Measurements from ENCODE around the gene GIN1. TPM values are rescaled to one million over a fixed set of nuclear protein-coding genes. Genes with fewer than 3 reads are reported as not detected.

GIN1 gene
- total RNA-seq, 2 donors from 2014 or later: 5.6 to 8.0 TPM

DNA sequence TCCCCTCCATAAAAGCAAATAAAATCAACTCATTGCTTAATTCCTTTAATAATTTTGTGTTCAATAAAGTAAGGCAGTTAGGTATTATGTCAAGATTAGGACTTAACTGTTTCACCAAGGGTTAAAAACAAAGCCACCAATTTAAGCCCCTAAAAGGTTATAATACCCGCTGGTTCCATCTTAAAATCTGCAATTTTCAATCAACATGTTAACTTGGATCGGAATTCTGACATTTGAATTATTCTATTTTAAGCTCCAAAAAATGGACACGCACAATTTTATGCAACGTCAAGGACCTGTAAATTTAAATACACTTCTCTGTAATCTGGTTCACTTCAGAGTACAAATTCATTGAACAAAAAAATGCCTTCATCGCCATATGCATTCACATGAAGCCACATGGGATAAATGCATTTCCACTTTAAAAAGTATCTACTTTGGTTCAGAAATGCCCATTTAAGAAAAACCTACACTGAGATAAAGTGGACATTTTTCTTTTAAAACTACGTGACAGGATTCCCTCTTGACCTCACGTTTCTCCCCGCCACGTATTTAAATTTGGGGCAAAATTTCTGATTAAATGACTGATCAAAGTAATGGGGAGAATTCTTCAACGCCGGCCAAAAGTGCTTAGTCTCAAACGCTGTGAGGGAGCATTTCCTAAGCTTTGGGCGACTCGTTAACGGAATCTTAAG is 721 bp downstream of the GIN1 start:
- H3K9me3 ChIP-seq: no peaks in the 10 kb centered on the region
- no peak for ATAC-seq (ENCODE audit: insufficient number of reproducible peaks, low FRiP score, low read depth)
- no peaks in the 10 kb centered on the region for H3K36me3 ChIP-seq
- no peak for DNase-seq (ENCODE audit: low spot score)
- TF ChIP-seq, protein P1, sequence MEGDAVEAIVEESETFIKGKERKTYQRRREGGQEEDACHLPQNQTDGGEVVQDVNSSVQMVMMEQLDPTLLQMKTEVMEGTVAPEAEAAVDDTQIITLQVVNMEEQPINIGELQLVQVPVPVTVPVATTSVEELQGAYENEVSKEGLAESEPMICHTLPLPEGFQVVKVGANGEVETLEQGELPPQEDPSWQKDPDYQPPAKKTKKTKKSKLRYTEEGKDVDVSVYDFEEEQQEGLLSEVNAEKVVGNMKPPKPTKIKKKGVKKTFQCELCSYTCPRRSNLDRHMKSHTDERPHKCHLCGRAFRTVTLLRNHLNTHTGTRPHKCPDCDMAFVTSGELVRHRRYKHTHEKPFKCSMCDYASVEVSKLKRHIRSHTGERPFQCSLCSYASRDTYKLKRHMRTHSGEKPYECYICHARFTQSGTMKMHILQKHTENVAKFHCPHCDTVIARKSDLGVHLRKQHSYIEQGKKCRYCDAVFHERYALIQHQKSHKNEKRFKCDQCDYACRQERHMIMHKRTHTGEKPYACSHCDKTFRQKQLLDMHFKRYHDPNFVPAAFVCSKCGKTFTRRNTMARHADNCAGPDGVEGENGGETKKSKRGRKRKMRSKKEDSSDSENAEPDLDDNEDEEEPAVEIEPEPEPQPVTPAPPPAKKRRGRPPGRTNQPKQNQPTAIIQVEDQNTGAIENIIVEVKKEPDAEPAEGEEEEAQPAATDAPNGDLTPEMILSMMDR (IDR thresholded peaks at IDR 0.05): no peak
- peak overlapping the region; percentile 89 to 96 for H3K27ac ChIP-seq
- peaks cover 18 to 30% of the 10 kb centered on the region in 2 donors for H3K4me1 ChIP-seq (ENCODE audit: control insufficient read depth in 1 of 2, low read depth in 2 of 2)
- H3K27me3 ChIP-seq (replicated peaks; ENCODE audit: insufficient read depth): no peaks in the 10 kb centered on the region
- peak overlapping the region; percentile 87 for H3K4me3 ChIP-seq

DNA sequence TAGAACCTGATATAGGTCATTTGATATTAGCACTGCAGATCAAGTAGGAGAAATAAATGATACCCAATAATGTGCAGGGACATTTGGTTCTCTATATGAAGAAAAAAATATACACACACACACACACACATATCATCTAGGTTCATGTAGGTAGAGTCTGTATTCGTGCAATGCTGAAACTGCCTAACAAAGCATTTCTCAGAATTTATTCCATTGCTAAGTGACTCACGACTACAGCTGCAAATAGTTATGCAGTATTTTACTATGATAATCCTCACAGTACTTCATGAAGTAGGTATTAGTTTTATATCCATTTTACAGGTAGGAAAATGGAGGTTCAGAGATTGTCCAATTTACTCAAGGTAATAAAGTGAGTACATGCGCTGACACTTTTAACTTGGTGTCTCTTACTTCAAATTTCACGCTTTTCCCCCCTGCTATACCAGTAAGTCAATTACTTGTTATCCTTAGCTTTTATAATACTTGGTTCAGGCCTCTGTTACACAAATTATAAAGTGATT is 2.4 kb downstream of the GIN1 start:
- ATAC-seq (ENCODE audit: insufficient number of reproducible peaks, low FRiP score, low read depth) (no peak), DNase-seq (ENCODE audit: low spot score) (no peak)
- H3K27me3 ChIP-seq (replicated peaks; ENCODE audit: insufficient read depth): no peaks in the 10 kb centered on the region
- H3K27ac ChIP-seq: no peak overlapping the region
- no peaks in the 10 kb centered on the region for H3K9me3 ChIP-seq
- H3K4me3 ChIP-seq: no peak overlapping the region
- H3K36me3 ChIP-seq: no peaks in the 10 kb centered on the region
- H3K4me1 ChIP-seq (ENCODE audit: control insufficient read depth in 1 of 2, low read depth in 2 of 2): peaks cover 16 to 28% of the 10 kb centered on the region in 2 donors
- TF ChIP-seq, protein P1 (IDR thresholded peaks at IDR 0.05): no peak

DNA sequence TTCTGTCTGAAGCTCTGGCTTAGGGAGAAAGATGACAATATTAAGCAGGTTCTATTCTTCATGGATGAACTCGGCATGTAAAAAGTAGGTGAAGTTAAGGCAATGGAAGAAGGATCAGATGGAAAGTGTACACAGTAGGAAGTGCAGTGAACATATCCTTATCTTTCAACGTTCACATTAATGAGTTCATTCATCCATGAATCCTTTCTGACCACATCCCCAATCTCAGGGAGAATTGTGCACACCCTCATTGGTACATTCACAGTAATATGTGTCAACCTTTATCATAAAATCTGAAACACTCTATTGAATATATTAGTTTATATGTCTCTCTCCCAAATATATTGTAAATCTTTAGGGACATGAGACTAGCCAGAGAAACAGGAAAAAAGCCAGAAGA is 5.5 kb downstream of the GIN1 start:
- TF ChIP-seq, protein P1 (IDR thresholded peaks at IDR 0.05): no peak
- Histone ChIP-seq H3K9me3 (no peaks in the 10 kb centered on the region), H3K4me1 (ENCODE audit: control insufficient read depth in 1 of 2, low read depth in 2 of 2) (peaks cover 8 to 17% of the 10 kb centered on the region in 2 donors), H3K4me3 (no peak overlapping the region), H3K27ac (no peak overlapping the region), H3K36me3 (no peaks in the 10 kb centered on the region), H3K27me3 (replicated peaks; ENCODE audit: insufficient read depth) (no peaks in the 10 kb centered on the region)
- DNase-seq (ENCODE audit: low spot score) (no peak), ATAC-seq (ENCODE audit: insufficient number of reproducible peaks, low FRiP score, low read depth) (no peak)

DNA sequence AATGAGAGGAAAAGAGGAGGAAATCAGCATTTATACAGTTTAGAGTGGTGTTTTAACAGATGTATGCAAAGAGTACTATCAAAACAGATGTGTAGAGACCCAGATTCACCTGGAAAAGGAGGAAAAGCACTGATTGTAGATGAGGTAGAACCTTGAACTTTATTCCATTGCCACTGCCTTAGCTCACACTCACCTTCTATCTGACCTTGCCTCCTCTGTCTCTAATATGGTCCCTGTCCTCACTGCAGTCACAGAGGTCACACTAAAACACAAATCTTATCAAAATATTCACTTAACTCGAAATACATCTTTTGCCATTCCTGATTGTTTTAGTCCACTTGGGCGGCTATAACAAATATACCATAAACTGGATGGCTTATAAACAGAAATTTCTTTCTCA is 7.0 kb downstream of the GIN1 start:
- DNase-seq (ENCODE audit: low spot score) (no peak), ATAC-seq (ENCODE audit: insufficient number of reproducible peaks, low FRiP score, low read depth) (no peak)
- Histone ChIP-seq H3K9me3 (no peaks in the 10 kb centered on the region), H3K27ac (no peak overlapping the region), H3K4me3 (no peak overlapping the region), H3K36me3 (no peaks in the 10 kb centered on the region), H3K27me3 (replicated peaks; ENCODE audit: insufficient read depth) (no peaks in the 10 kb centered on the region), H3K4me1 (ENCODE audit: control insufficient read depth in 1 of 2, low read depth in 2 of 2) (peaks cover under 1 to 6% of the 10 kb centered on the region in 2 donors)
- TF ChIP-seq, protein P1 (IDR thresholded peaks at IDR 0.05): no peak

DNA sequence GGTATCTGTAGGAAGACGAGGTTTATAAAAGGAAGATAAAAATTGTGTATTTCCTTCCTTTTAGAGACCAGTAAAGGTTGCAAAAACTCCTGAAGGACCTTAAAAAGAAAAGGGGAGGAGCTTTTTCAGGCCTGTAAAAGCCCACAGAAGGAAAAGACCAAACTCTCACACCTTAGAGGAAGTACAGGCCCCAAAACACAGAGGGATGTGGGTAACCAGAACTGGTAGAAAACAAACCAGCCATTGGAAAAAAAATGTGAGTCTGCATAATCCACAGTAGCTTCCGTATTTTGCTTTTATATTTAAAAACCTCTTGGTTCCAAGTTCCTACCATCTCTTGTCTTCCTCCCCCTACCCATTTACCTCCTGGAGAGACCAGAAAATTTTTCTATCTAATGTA is 8.5 kb downstream of the GIN1 start:
- H3K4me3 ChIP-seq: no peak overlapping the region
- ATAC-seq (ENCODE audit: insufficient number of reproducible peaks, low FRiP score, low read depth) (no peak), DNase-seq (ENCODE audit: low spot score) (no peak)
- TF ChIP-seq, protein P1 (IDR thresholded peaks at IDR 0.05): no peak
- no peaks in the 10 kb centered on the region for H3K27me3 ChIP-seq (replicated peaks; ENCODE audit: insufficient read depth)
- no peak overlapping the region for H3K27ac ChIP-seq
- H3K9me3 ChIP-seq: no peaks in the 10 kb centered on the region
- H3K4me1 ChIP-seq (ENCODE audit: control insufficient read depth in 1 of 2, low read depth in 2 of 2): no peaks in the 10 kb centered on the region
- H3K36me3 ChIP-seq: no peaks in the 10 kb centered on the region
